Keratinocyte (primary cell): ENCODE data around the gene DNAH17.

Experiments used
- EZH2 ChIP-seq: IDR thresholded peaks from one replicate; pipeline ENCODE4 v1.6.1; 2012; ENCODE audit warnings: inconsistent platforms, mild to moderate bottlenecking, low read length, moderate library complexity
- TF ChIP-seq, protein P1 (sequence below), 3 experiments: IDR thresholded peaks in 1 of 3; conservative IDR thresholded peaks in 1 of 3; optimal IDR thresholded peaks in 1 of 3; 2 replicates in 2 of 3; 3 replicates in 1 of 3; pipeline versions ENCODE3 to v1.5.1; 2011; ENCODE audit warnings: low read length in 3 of 3, mild to moderate bottlenecking in 3 of 3, moderate library complexity in 2 of 3, control low read depth in 1 of 3, inconsistent platforms in 1 of 3; ENCODE audit not compliant: insufficient read depth in 2 of 3; ENCODE audit errors: extremely low read depth in 1 of 3

DNA sequence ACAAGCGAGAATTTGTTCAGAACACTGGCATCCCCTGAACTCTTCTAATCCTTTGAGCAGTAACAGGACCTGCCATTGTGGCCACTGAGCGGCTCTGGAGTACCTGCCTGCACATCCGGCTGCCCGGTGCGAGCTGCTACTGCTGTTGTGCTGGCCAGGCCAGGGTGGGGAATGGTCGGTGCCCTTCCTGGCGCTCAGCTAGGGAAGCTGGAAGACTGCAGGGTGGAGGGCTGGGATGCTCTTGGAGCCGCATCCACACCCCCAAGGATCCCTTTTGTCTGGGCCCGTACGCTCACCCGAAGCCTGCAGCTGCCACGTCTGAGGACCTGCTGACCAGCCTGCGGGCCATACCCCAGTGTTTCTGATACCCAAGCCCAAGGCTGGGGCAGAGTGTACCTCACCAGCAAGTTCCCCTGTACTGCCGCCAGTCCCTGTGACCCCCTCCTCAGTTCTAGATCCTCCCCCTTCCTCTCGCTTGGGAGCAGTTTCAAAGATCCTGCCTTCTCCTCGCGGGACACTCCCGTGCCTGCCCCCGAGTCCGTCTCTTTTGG lies 149.1 kb downstream of the DNAH17 start:
- TF ChIP-seq, protein P1, sequence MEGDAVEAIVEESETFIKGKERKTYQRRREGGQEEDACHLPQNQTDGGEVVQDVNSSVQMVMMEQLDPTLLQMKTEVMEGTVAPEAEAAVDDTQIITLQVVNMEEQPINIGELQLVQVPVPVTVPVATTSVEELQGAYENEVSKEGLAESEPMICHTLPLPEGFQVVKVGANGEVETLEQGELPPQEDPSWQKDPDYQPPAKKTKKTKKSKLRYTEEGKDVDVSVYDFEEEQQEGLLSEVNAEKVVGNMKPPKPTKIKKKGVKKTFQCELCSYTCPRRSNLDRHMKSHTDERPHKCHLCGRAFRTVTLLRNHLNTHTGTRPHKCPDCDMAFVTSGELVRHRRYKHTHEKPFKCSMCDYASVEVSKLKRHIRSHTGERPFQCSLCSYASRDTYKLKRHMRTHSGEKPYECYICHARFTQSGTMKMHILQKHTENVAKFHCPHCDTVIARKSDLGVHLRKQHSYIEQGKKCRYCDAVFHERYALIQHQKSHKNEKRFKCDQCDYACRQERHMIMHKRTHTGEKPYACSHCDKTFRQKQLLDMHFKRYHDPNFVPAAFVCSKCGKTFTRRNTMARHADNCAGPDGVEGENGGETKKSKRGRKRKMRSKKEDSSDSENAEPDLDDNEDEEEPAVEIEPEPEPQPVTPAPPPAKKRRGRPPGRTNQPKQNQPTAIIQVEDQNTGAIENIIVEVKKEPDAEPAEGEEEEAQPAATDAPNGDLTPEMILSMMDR (optimal IDR thresholded peaks at IDR 0.05 in 1 of 3, IDR thresholded peaks at IDR 0.05 in 1 of 3, conservative IDR thresholded peaks at IDR 0.05 in 1 of 3; ENCODE audit: extremely low read depth in 1 of 3, insufficient read depth in 2 of 3, low read length in 3 of 3), result no peak
- no peak for TF ChIP-seq EZH2
